Trophoblast cell (in vitro differentiated cells and primary cell): ENCODE results near the gene CLEC16A.
A peak's percentile ranks its signal among the peaks of the same experiment; 100 is the strongest.

ENCODE experiments used
- DNase-seq, 2 donors: peaks; one replicate each; pipeline ENCODE4 v3.0.0-alpha.2; 2016
- H2AFZ ChIP-seq: 2 replicates; pipeline ENCODE4 v1.6.1; 2013; ENCODE audit warnings: low read length, moderate library complexity, mild to moderate bottlenecking; ENCODE audit not compliant: insufficient read depth, poor library complexity
- H2AK5ac ChIP-seq: 2 replicates; pipeline ENCODE4 v1.6.1; 2013; ENCODE audit warnings: mild to moderate bottlenecking, low read length
- H2BK120ac ChIP-seq: 2 replicates; pipeline ENCODE4 v1.6.1; 2013; ENCODE audit warnings: low read length, mild to moderate bottlenecking, moderate library complexity; ENCODE audit not compliant: insufficient read depth, poor library complexity
- H2BK12ac ChIP-seq: 2 replicates; pipeline ENCODE4 v1.6.1; 2013; ENCODE audit warnings: mild to moderate bottlenecking, low read length, moderate library complexity
- H2BK5ac ChIP-seq: 2 replicates; pipeline ENCODE4 v1.6.1; 2013; ENCODE audit warnings: low read length, low read depth, moderate library complexity, mild to moderate bottlenecking; ENCODE audit not compliant: poor library complexity
- H3K14ac ChIP-seq: 2 replicates; pipeline ENCODE4 v1.6.1; 2013; ENCODE audit warnings: mild to moderate bottlenecking, low read length
- H3K18ac ChIP-seq: 2 replicates; pipeline ENCODE4 v1.6.1; 2013; ENCODE audit warnings: mild to moderate bottlenecking, low read length
- H3K23ac ChIP-seq: 2 replicates; pipeline ENCODE4 v1.6.1; 2013; ENCODE audit warnings: low read length
- H3K27ac ChIP-seq: 2 replicates; pipeline ENCODE4 v1.5.1; 2013; ENCODE audit warnings: low read depth, mild to moderate bottlenecking, inconsistent platforms, low read length, moderate library complexity
- H3K27me3 ChIP-seq: 2 replicates; pipeline ENCODE4 v1.6.1; 2013; ENCODE audit warnings: inconsistent platforms, mild to moderate bottlenecking, low read length, moderate library complexity; ENCODE audit not compliant: insufficient read depth
- H3K36me3 ChIP-seq, 2 experiments: 1 replicate in 1 of 2; 2 replicates in 1 of 2; pipeline ENCODE4 v1.6.1; 2013; ENCODE audit warnings: low read length in 2 of 2, mild to moderate bottlenecking in 2 of 2, moderate library complexity in 1 of 2; ENCODE audit not compliant: insufficient read depth in 2 of 2, control insufficient read depth in 1 of 2
- H3K4ac ChIP-seq: 2 replicates; pipeline ENCODE4 v1.6.1; 2013; ENCODE audit warnings: low read depth, mild to moderate bottlenecking, low read length, moderate library complexity
- H3K4me1 ChIP-seq, 2 experiments: 1 replicate in 1 of 2; 2 replicates in 1 of 2; pipeline ENCODE4 v1.6.1; 2013; ENCODE audit warnings: low read length in 2 of 2, mild to moderate bottlenecking in 2 of 2, moderate library complexity in 1 of 2; ENCODE audit not compliant: insufficient read depth in 2 of 2, control insufficient read depth in 1 of 2
- H3K4me2 ChIP-seq: 2 replicates; pipeline ENCODE4 v1.6.1; 2013; ENCODE audit warnings: inconsistent platforms, mild to moderate bottlenecking, low read length, moderate library complexity
- H3K4me3 ChIP-seq: 2 replicates; pipeline ENCODE4 v1.5.1; 2013; ENCODE audit warnings: mild to moderate bottlenecking, low read depth, low read length, inconsistent platforms
- H3K79me1 ChIP-seq: one replicate; pipeline ENCODE4 v1.6.1; 2013; ENCODE audit warnings: low read length
- H3K79me2 ChIP-seq: 2 replicates; pipeline ENCODE4 v1.6.1; 2013; ENCODE audit warnings: low read length, mild to moderate bottlenecking; ENCODE audit not compliant: control insufficient read depth, insufficient read depth, poor library complexity
- H3K9ac ChIP-seq: 2 replicates; pipeline ENCODE4 v1.6.1; 2013; ENCODE audit warnings: mild to moderate bottlenecking, low read length
- H3K9me3 ChIP-seq: 2 replicates; pipeline ENCODE4 v1.6.1; 2013; ENCODE audit warnings: low read depth, mild to moderate bottlenecking, control low read depth, inconsistent platforms, low read length; ENCODE audit not compliant: insufficient read depth
- H4K12ac ChIP-seq: 2 replicates; pipeline ENCODE4 v1.6.1; 2013; ENCODE audit warnings: low read depth, mild to moderate bottlenecking, low read length, moderate library complexity
- H4K8ac ChIP-seq: 2 replicates; pipeline ENCODE4 v1.6.1; 2013; ENCODE audit warnings: low read depth, mild to moderate bottlenecking, low read length, moderate library complexity
- H4K91ac ChIP-seq: one replicate; pipeline ENCODE4 v1.6.1; 2013; ENCODE audit warnings: low read depth, mild to moderate bottlenecking, low read length, moderate library complexity
- WGBS: extraction: QIAGEN DNeasy Blood & Tissue Kit; methylation state at CpG from one replicate; pipeline ENCODE4 v1.1.7; 2013; ENCODE audit warnings: missing lambda C conversion rate; ENCODE audit not compliant: insufficient read length, insufficient coverage; ENCODE audit errors: extremely low coverage; 5-methylcytosine and 5-hydroxymethylcytosine counted together

The CLEC16A gene

DNA sequence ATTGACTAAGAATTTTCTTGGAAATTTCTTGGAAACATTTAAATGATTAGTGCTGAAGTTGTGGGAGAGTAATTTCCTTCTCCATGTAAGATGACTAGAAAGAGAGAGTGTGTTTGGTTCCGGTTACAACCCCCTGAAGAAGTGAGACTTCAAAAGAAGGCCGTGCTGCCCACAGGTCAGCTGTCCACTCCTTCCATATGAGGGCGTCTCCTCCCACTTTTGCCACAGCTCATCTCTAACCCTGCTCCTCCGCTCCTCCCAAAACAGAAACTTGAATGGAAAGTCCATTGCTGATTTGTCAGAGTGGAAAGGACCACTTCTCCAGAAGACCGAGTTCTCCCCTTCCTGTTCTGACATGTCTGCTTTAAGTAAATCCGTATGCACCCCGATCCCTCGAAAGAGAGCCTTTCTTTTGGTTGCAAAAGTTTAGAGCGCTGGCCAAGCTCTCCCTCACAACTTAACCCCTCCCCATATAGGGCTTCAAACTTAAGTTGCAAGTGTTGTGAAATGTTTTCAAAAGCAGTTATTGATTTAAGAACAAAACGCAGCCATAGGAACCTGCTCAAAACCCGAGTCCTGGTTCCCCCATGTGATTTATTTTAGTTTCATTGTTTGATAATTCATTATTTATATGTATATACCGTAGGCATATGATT is 182.2 kb downstream of the CLEC16A start:
- no peak overlapping the region for H2AFZ ChIP-seq
- no peak overlapping the region for H3K18ac ChIP-seq
- WGBS = no CpG with 5 or more reads among the region's 12 CpGs
- no peak overlapping the region for H4K12ac ChIP-seq
- H3K23ac ChIP-seq = no peak overlapping the region
- no peak overlapping the region for H2AK5ac ChIP-seq
- H3K36me3 ChIP-seq = peaks cover 9 to 13% of the 10 kb centered on the region in 2 experiments
- H3K9me3 ChIP-seq = no peaks in the 10 kb centered on the region
- no peak overlapping the region for H4K8ac ChIP-seq
- no peak overlapping the region for H3K14ac ChIP-seq
- no peak overlapping the region for H3K4me2 ChIP-seq
- H3K4me3 ChIP-seq = no peak overlapping the region
- no peak overlapping the region for H2BK12ac ChIP-seq
- no peak for DNase-seq
- peaks cover 10% of the 10 kb centered on the region for H3K79me1 ChIP-seq
- no peak overlapping the region for H3K27ac ChIP-seq
- no peak overlapping the region for H2BK5ac ChIP-seq
- H2BK120ac ChIP-seq = no peak overlapping the region
- no peak overlapping the region for H3K4ac ChIP-seq
- peaks cover 2% of the 10 kb centered on the region for H3K79me2 ChIP-seq
- no peaks in the 10 kb centered on the region for H3K27me3 ChIP-seq
- no peak overlapping the region for H4K91ac ChIP-seq
- H3K9ac ChIP-seq = no peak overlapping the region
- H3K4me1 ChIP-seq = peaks cover 12 to 13% of the 10 kb centered on the region in 2 experiments

- Histone ChIP-seq H4K12ac (no peak overlapping the region), H3K4me1 (peaks cover 18 to 22% of the 10 kb centered on the region in 2 experiments), H3K23ac (no peak overlapping the region), H2BK12ac (no peak overlapping the region), H3K9me3 (no peaks in the 10 kb centered on the region), H3K79me1 (peaks cover 16% of the 10 kb centered on the region), H4K91ac (no peak overlapping the region), H2AFZ (no peak overlapping the region), H3K4me3 (no peak overlapping the region), H3K27me3 (no peaks in the 10 kb centered on the region), H4K8ac (no peak overlapping the region), H2BK120ac (no peak overlapping the region), H2BK5ac (no peak overlapping the region), H3K14ac (no peak overlapping the region), H3K79me2 (peaks cover 2% of the 10 kb centered on the region), H3K18ac (no peak overlapping the region), H2AK5ac (no peak overlapping the region), H3K4me2 (no peak overlapping the region), H3K4ac (no peak overlapping the region), H3K36me3 (peaks cover 9 to 13% of the 10 kb centered on the region in 2 experiments), H3K27ac (no peak overlapping the region), H3K9ac (no peak overlapping the region)
- WGBS = no CpG with 5 or more reads among the region's 7 CpGs
- no peak for DNase-seq
Observed at GRCh38 chr16:11127610-11128195, 183.3 kb downstream of the CLEC16A start.

DNA sequence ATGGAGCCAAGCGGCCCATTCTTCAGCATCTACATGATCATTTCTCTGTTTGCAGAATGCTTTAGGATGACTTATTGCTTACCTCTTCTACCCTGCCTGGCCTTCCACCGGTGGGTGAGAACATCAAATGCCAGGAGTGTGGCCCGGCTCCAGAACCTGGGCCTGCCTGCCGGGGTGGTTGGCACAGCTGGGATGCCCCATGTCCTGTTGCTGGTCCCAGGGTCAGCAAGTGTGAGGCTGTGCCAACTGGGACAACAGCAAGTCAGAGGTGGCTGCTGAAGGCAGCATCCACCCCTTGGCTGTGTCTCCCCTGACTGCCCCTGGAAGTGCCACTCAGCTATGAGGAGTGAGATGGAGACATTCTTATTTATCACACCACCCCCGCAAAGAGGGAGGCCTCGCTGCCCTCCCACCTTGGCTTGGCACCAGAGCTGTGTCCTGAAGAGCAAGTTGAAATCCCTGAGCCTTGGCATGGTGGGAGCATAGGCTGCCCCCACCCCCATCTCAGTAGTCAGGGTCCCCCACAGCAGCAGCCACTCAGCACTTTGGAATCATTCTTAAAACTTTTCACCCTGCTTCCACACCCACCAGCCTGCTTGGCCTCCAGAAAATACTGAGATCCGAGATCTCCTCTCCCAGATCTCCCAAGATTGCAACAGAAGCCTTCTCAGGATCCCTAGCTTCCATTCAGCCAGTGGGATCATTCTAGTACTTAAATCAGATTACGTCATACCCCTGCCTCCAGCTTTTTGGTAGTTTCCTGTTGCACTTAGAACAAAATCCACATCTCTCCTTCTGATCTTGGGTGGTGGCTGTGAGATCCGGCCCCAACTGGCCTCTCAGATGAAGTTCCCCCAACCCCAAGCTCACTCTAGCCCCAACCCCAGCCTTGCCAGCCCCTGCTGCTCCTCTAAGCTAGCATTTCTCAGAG is 184.1 kb downstream of the CLEC16A start:
- WGBS = no CpG with 5 or more reads among the region's 9 CpGs
- Histone ChIP-seq H3K27me3 (no peaks in the 10 kb centered on the region), H3K9ac (no peak overlapping the region), H3K79me2 (peaks cover 2% of the 10 kb centered on the region), H3K36me3 (peaks cover 9 to 13% of the 10 kb centered on the region in 2 experiments), H2BK5ac (no peak overlapping the region), H2BK12ac (no peak overlapping the region), H3K4me1 (peaks cover 21 to 25% of the 10 kb centered on the region in 2 experiments), H2AK5ac (peak overlapping the region; percentile 77), H3K4me2 (no peak overlapping the region), H3K4me3 (no peak overlapping the region), H3K18ac (no peak overlapping the region), H4K91ac (peak overlapping the region; percentile 14), H3K9me3 (no peaks in the 10 kb centered on the region), H3K27ac (no peak overlapping the region), H4K12ac (no peak overlapping the region), H3K14ac (peak overlapping the region; percentile 18), H2BK120ac (peak overlapping the region; percentile 3), H3K79me1 (peaks cover 20% of the 10 kb centered on the region), H3K4ac (no peak overlapping the region), H4K8ac (peak overlapping the region; percentile 42), H3K23ac (no peak overlapping the region), H2AFZ (no peak overlapping the region)
- no peak for DNase-seq

DNA sequence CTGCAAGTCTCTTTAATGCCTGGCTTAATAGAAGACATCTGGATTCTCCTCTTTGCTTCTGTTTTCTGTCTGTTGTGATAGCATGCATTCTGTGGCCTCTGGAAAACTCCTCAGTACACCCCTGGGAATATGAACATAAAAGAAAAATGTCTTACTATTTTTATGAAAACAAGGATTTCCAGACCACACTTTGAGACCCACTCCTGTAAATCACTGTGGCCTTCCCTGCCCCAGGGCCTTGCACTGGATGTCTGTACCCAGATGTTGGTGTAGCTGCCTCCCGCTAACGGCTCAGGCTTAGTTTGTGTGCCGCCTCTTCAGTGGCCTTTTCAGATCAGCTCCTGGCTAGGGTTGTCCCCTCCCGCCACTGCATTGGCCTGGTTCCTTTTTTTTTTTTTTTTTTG is 185.0 kb downstream of the CLEC16A start:
- no CpG with 5 or more reads among the region's 4 CpGs for WGBS
- peaks cover 3% of the 10 kb centered on the region for H3K79me2 ChIP-seq
- H3K4ac ChIP-seq = no peak overlapping the region
- H3K18ac ChIP-seq = no peak overlapping the region
- H3K79me1 ChIP-seq = peaks cover 27% of the 10 kb centered on the region
- H4K12ac ChIP-seq = no peak overlapping the region
- H2BK5ac ChIP-seq = no peak overlapping the region
- H2BK12ac ChIP-seq = peak overlapping the region; percentile 63
- no peak overlapping the region for H4K8ac ChIP-seq
- no peaks in the 10 kb centered on the region for H3K27me3 ChIP-seq
- DNase-seq = no peak
- H3K4me1 ChIP-seq = peaks cover 24 to 31% of the 10 kb centered on the region in 2 experiments
- no peaks in the 10 kb centered on the region for H3K9me3 ChIP-seq
- H2AFZ ChIP-seq = no peak overlapping the region
- H3K23ac ChIP-seq = no peak overlapping the region
- no peak overlapping the region for H3K14ac ChIP-seq
- no peak overlapping the region for H2BK120ac ChIP-seq
- no peak overlapping the region for H3K27ac ChIP-seq
- H3K9ac ChIP-seq = no peak overlapping the region
- H3K4me2 ChIP-seq = no peak overlapping the region
- H2AK5ac ChIP-seq = no peak overlapping the region
- peaks cover 6% of the 10 kb centered on the region in 2 experiments for H3K36me3 ChIP-seq
- H3K4me3 ChIP-seq = no peak overlapping the region
- no peak overlapping the region for H4K91ac ChIP-seq
